D341Med (cell line): ENCODE results near the gene PLAGL1.
"Not testable (repeated sequence)": the region's sequence is repeated elsewhere in the genome, so short reads cannot be mapped to it uniquely, and the experiment has no call there.

Experiments
- DNase-seq: peaks from one replicate; pipeline ENCODE4 v3.0.0; 2012; ENCODE audit warnings: low spot score

The PLAGL1 gene

GRCh38 chr6:143939364-143939763 lies 68.7 kb downstream of the PLAGL1 start:
- no peak for DNase-seq

- no peak for DNase-seq
These were observed 70.4 kb downstream of the PLAGL1 start for GRCh38 chr6:143937668-143937970.

GRCh38 chr6:143936778-143937667 lies 71.0 kb downstream of the PLAGL1 start:
- no peak for DNase-seq

- no peak for DNase-seq
These were observed 71.7 kb downstream of the PLAGL1 start for GRCh38 chr6:143936347-143936746.

GRCh38 chr6:143934867-143935266 lies 73.2 kb downstream of the PLAGL1 start:
- no peak for DNase-seq

- DNase-seq: no peak
These were observed 73.7 kb downstream of the PLAGL1 start for GRCh38 chr6:143934331-143934730.

GRCh38 chr6:143929975-143930374 lies 78.1 kb downstream of the PLAGL1 start:
- DNase-seq: no peak

- DNase-seq: no peak
These were observed 79.2 kb downstream of the PLAGL1 start for GRCh38 chr6:143928853-143929252.

- DNase-seq: not testable (repeated sequence)
These were observed 91.0 kb downstream of the PLAGL1 start for GRCh38 chr6:143917026-143917425.

GRCh38 chr6:143912671-143913070 lies 95.4 kb downstream of the PLAGL1 start:
- DNase-seq: no peak

GRCh38 chr6:143911028-143911427 lies 97.0 kb downstream of the PLAGL1 start:
- DNase-seq: no peak

GRCh38 chr6:143902827-143903226 lies 105.2 kb downstream of the PLAGL1 start:
- DNase-seq: no peak

- no peak for DNase-seq
These were observed 105.9 kb downstream of the PLAGL1 start for GRCh38 chr6:143901885-143902750.

- DNase-seq: no peak
These were observed 107.7 kb downstream of the PLAGL1 start for GRCh38 chr6:143900358-143900757.

GRCh38 chr6:143896126-143896860 lies 111.8 kb downstream of the PLAGL1 start:
- no peak for DNase-seq

GRCh38 chr6:143894655-143895054 lies 113.4 kb downstream of the PLAGL1 start:
- no peak for DNase-seq
